GM19452 (cell line): ENCODE measurements around the gene WDR19.

Experiments
- ATAC-seq: cut with Tn5 transposase; IDR thresholded peaks from one replicate; pipeline ENCODE4 v1.9.1; 2021; ENCODE audit not compliant: unreplicated experiment

The WDR19 gene

DNA sequence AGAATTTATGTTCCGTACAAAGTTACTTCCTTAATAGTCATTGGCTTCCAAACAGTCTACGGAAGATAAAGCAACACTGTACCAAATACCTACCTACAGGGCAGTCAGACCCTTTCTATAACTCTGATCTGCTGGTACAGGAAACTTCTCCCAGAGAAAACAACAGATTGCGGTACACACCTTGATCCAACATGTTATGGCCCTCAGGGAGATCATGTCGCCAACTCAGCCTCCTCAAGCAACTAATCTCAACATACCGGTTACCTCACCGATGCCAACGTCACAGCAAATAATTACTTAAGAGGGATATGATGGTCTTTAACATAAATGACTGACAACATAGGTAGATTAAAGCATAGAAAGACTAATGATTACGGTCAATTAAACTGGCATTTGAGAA lies 113.5 kb downstream of the WDR19 start:
- ATAC-seq = no peak

GRCh38 chr4:39302901-39303300 lies 120.6 kb downstream of the WDR19 start:
- no peak for ATAC-seq

DNA sequence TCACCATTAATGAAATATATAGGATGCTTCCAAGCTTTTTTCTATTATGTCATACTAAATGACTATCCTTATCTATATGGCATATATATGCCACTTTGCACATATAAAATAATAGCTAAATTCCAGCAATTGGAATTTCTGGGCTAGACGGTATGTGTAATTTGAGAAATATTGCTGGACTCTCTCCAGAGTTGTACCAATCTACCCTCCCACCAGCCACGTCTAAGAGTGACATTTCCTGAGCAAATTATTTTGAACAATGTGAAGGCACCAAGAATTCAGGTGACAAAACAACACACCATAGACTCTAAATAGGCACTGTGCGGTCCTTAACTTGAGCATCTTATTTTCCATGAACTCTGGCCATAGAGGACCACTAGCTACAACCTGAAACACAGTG lies 121.5 kb downstream of the WDR19 start:
- no peak for ATAC-seq

GRCh38 chr4:39304651-39305050 lies 122.3 kb downstream of the WDR19 start:
- ATAC-seq = no peak

- ATAC-seq = no peak
These were observed 123.8 kb downstream of the WDR19 start for GRCh38 chr4:39305912-39306677.

GRCh38 chr4:39308611-39309010 lies 126.3 kb downstream of the WDR19 start:
- ATAC-seq = no peak

DNA sequence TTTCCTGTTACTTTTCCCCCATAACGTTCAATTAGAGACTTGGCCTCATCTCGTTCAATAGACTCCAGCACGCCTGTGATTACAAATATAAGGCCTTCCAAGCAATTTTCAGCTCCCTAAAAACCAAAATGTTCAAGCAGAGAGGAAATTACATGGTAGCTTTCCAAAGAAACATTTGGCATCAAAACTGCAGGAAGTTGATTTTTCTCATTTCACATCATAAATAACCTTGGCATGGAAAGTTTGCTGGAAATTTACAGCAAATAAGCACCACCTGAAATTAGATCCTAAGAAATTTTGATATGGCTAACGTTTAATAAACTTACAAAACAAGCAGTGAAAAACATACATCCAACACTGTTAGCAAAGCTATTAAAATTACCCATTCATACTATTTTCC lies 130.5 kb downstream of the WDR19 start:
- ATAC-seq = no peak

DNA sequence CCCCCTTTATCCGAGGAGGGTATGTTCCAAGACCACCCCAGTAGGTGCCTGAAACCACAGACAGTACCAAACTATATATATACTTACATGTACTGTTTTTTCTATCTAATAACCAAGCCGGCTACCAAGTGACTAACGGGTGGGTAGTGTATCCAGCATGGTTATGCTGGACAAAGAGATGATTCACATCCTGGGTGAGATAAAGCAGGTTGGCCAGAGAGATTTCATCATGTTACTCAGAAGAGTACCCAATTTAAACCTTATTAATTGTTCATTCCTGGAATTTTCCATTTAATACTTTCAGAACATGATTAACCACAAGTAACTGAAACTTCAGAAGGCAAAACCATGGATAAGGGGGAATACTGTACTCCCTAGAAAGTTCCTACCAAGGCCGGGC lies 137.3 kb downstream of the WDR19 start:
- no peak for ATAC-seq

DNA sequence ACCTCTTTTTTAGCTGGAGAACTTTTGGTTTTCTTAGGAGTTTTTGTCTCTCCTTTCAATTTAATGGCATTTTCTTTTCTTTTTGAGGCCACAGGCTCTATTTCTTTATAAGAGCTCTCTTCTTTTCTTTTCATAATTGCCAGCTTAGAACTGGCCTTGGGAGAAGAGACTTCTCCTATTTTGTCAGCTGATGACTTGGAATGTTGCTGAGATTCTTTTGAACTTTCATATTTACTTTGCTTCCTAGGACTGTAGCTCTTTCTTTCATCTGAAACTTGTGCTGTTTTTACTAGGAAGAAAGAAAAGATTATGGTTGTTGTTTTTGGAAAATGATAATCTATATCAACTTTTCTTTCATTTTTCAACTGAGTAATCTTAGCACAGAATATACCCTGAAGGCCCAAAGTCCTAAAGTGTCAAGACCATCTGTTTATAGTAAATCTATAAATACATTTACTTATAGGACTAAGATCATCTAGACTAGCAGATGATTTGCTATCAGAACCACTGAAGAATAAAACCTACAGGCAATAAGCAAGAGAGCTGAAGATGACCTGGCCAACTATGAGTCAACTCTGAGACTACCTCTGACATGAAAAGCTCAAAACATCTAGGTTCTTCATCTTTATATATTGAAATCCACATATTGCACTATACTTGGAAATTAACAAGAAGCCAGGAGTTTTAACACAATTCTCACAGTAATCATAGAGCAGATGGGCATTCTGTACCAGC lies 138.2 kb downstream of the WDR19 start:
- no peak for ATAC-seq

DNA sequence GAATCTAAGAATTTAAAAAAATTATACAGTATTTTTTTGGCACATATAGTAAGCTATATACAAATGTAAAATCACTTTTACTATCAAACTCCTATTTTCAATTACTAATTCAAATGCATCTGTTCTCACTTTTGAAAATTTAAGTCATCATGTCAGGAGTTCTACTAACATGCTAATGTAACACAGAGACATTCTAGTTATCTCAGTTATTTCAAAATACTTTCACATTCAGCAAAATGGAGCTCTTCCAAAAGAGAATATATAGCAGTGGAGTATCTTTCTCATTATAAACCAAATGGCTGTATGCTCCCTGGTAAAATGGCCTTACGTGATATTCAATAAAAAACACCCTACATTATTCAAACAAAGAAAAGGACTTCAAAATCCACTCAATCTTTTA lies 141.5 kb downstream of the WDR19 start:
- no peak for ATAC-seq

DNA sequence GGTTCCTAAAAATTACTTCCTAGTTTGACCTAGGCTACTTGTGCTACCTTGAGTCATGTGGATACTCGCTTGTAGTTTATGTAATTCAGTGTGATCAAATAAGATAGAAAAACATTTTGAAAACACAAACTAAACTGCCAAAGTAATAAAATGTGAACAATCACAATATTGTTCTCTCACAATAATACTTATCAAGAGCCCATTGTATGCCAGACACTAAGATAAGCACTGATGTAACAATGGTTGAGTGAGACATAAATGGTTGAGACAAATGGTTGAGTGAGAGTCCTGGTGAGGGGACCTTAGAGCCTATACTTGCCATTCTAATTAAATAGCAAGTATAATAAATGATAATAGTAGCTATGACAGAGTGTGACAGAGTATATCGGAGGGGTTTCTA lies 142.1 kb downstream of the WDR19 start:
- no peak for ATAC-seq

- no peak for ATAC-seq
These were observed 142.7 kb downstream of the WDR19 start for GRCh38 chr4:39324897-39325613.

DNA sequence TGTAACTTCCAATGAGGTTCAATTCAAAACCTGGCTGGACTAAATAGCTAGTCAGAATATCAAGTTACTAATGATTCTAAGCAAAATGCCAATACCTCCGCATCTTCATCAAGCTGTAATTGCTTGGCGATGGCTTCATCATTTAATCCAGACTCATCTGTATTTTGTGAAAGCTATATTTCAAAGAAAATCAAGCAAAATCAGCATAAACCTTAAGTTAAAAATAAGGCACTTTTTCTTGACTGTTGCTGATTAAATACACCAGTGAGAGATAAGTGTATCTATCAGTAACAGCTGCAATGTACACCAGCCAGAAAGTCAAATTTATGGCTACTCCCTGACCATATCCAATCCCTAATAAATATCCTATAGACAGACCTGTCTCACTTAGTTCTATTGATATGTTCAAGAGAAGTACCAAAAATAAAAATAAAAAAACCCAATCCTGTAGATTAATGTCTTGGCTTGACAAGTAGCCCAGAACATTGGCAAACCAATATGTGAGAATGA lies 144.2 kb downstream of the WDR19 start:
- no peak for ATAC-seq

DNA sequence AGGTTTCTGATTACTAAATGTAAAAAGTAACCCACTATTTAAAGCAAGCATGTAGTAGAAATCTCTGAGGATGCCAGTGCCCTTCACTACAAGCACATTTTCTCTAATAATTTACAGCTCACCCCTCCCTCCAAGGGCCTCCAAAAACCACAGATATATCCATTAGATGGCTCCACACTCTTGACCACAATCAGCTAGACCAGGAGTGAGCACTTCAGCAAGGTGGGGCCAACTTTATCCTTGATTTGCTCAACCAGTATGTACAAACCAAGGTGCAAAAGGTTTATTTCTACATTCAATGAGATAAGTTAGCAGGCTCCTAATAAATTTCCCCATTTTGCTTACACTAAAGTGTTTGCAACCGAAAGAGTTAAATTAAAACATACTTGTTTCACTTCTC lies 148.0 kb downstream of the WDR19 start:
- no peak for ATAC-seq

DNA sequence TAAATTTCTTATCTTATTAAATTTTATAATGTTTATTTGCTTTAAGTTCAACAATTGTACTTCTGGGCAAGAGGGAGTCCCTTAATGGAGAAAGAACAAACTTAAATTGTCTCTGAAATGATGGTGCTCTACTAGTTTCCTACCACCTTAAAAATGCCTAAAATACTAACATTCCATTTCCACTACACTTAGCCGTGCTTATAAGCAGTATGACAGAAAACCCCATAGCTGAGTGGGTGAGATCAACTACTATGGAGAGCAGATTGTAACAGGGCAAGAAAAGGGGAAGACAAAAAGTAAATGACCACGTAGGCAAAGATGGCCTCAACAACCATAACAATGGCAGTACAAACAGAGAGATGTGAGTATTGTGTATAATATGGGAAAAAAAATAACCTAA lies 148.9 kb downstream of the WDR19 start:
- no peak for ATAC-seq
